Activated naive CD4-positive, alpha-beta T cell treated with anti-CD3 and anti-CD28 coated beads for 36 hours (primary cell): ENCODE measurements around the gene MADD. TPM values are rescaled to one million over a fixed set of nuclear protein-coding genes. Genes with fewer than 3 reads are reported as not detected.

Experiments
- CTCF ChIA-PET: fragments of 350-600 bp; sonication (Branson Sonifier 250); formaldehyde crosslinking; loops from one replicate; lab custom pipeline; 2021; ENCODE audit warnings: antibody characterized with exemption; lab: Charles Lee
- DNase-seq: peaks from one replicate; pipeline ENCODE4 v3.0.0-alpha.2; 2020
- H3K27ac Mint-ChIP-seq: one replicate; pipeline ENCODE4 v1.8.0; 2021; ENCODE audit warnings: mild to moderate bottlenecking, mixed read lengths
- H3K27me3 Mint-ChIP-seq: one replicate; pipeline ENCODE4 v1.8.0; 2021; ENCODE audit warnings: low read depth, mixed read lengths
- H3K36me3 Mint-ChIP-seq: one replicate; pipeline ENCODE4 v1.8.0; 2021; ENCODE audit warnings: low read depth, mixed read lengths
- H3K4me1 Mint-ChIP-seq: one replicate; pipeline ENCODE4 v1.8.0; 2021; ENCODE audit warnings: low read depth, mixed read lengths
- H3K4me3 Mint-ChIP-seq: one replicate; pipeline ENCODE4 v1.8.0; 2021; ENCODE audit warnings: mild to moderate bottlenecking, moderate library complexity, mixed read lengths
- H3K9me3 Mint-ChIP-seq: one replicate; pipeline ENCODE4 v1.8.0; 2021; ENCODE audit warnings: mixed read lengths
- intact Hi-C: fragments of 100-400 bp; cut with micrococcal nuclease; formaldehyde crosslinking; loops from one replicate; pipeline ENCODE4 v1.15.1; 2023
- total RNA-seq, 2 experiments: library from RNA; stranded (reverse); gene quantifications; one replicate each; pipeline ENCODE4 v1.2.3, GENCODE V29; 2021

Gene MADD
- total RNA-seq, 2 experiments from 2014 or later = 49.9 to 52.2 TPM

DNA sequence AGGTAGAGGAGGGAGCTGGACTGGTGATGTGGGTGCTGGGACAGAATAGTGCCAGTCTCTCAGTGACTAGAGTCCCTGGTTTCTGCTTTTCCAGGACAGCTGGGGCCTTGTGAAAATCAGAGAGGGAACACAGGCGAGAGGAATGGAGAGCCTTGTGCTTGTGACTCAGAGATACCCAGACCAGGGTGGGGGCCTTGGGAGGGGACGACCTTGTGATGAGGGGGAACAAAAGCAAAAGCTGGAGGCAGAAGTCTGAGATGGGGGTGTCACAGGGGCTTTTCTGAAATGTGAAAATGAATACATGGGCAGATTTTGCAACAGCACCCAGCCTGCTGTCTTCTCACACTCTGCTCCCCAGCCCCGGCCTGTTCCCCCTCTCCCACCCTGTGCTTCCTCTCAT is 15.5 kb upstream of the MADD start:
- DNase-seq = no peak
- no peaks in the 10 kb centered on the region for H3K9me3 Mint-ChIP-seq
- H3K27me3 Mint-ChIP-seq = no peaks in the 10 kb centered on the region
- H3K4me1 Mint-ChIP-seq = peaks cover 11% of the 10 kb centered on the region
- H3K36me3 Mint-ChIP-seq = no peaks in the 10 kb centered on the region
- intact Hi-C loops = no loop called here
- CTCF ChIA-PET = interaction anchor here (0.6 kb wide), 1 partner anchor 322 kb away, joined by 4 read pairs; no protein-coding TSS in a partner anchor
- no peak overlapping the region for H3K27ac Mint-ChIP-seq
- H3K4me3 Mint-ChIP-seq = no peak overlapping the region

DNA sequence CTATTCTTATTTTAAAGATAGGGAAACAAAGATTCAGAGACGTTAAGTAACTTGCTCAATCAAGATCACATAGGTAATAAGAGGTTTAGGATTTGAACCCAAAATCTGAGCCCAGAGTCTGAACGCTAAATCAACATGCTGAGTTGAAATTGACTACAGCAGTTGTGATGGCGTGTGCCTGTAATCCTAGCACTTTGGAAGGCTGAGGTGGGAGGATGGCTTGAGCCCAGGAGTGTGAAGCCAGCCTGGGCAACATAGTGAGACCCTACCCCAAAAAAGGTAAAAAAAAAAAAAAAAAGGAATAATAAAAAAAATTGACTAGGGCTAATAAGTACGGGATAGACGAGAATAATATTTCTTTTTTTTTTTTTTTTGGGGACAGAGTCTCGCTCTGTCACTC is 13.6 kb upstream of the MADD start:
- intact Hi-C loops = no loop called here
- CTCF ChIA-PET = no interaction called here
- H3K27ac Mint-ChIP-seq = no peak overlapping the region

DNA sequence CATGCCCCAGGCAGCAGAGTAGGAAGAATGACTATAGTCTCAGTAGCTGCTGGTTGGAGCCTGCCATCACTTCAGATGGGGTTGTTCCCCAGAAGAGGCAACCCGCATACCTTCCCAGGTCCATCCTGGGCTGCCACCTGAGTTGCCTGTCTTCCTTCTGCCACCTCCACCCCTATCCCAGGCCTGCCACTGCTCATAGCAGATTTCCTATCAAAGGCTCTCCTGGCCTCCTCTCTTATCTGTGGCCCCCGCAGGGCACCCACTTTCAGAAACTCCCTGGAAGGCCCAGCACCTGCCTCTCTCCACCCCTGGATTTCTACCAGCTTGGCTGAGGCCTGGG is 12.8 kb upstream of the MADD start:
- no peak for DNase-seq
- Mint-ChIP-seq H3K9me3 (no peaks in the 10 kb centered on the region), H3K27ac (no peak overlapping the region), H3K4me1 (peaks cover 8% of the 10 kb centered on the region), H3K36me3 (no peaks in the 10 kb centered on the region), H3K4me3 (no peak overlapping the region), H3K27me3 (no peaks in the 10 kb centered on the region)
- CTCF ChIA-PET = interaction anchor here (2.8 to 4.0 kb wide), 2 partner anchors 8 to 15 kb away, joined by 19 to 23 read pairs; partner anchors contain the start of gene ACP2
- intact Hi-C loops = no loop called here

More for the DNA sequence above, 13.6 kb upstream of the MADD start:
- H3K27me3 Mint-ChIP-seq = no peaks in the 10 kb centered on the region
- no peaks in the 10 kb centered on the region for H3K36me3 Mint-ChIP-seq
- H3K4me3 Mint-ChIP-seq = no peak overlapping the region
- DNase-seq = no peak
- H3K4me1 Mint-ChIP-seq = peaks cover 8% of the 10 kb centered on the region
- H3K9me3 Mint-ChIP-seq = no peaks in the 10 kb centered on the region

DNA sequence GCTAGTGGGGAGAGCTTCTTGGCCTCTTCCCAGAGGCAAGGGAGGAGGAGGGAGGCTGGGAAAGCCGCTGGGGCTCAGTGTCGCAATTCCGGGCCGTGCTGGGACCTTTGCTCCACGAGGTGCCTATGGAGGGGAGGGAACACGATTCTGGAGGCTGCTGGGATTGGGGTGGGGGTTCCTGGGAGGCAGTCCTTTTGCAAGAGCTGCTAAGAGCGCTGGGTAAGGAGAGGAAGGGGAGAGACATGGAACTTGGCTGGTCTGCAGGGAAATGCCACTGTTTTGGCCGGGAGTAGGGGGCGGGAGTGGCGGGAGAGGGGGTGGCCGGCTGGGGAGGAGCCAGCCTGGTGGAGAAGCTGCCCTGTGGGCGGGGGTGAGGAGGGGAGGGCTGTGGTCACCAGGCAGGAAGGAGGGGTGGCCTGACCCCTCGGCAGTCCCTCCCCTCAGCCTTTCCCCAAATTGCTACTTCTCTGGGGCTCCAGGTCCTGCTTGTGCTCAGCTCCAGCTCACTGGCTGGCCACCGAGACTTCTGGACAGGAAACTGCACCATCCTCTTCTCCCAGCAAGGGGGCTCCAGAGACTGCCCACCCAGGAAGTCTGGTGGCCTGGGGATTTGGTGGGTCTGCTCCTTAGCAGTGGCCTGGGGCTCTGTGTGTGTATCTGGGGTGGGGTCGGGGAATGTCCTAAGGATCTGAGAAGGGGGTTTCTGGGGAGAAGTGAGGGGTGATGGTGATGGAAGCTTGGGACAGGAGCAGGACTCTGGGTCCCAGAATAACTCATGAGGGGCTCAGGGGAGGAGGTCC is 12.2 kb upstream of the MADD start, which contains the start of gene NR1H3:
NR1H3 (plus strand) TSS at position 480 of the 800 bp plus-strand sequence. CDS start 1,221 bp downstream, outside the sequence.
- no peaks in the 10 kb centered on the region for H3K27me3 Mint-ChIP-seq
- CTCF ChIA-PET = interaction anchor here (2.8 to 4.0 kb wide), 3 partner anchors 8 to 78 kb away, joined by 19 to 56 read pairs (median 23); partner anchors contain the start of genes ACP2 and ARFGAP2
- no peak within 1 kb of the TSS for H3K4me3 Mint-ChIP-seq
- H3K36me3 Mint-ChIP-seq = no peaks in the 10 kb centered on the region
- DNase-seq = no peak
- no peaks in the 10 kb centered on the region for H3K9me3 Mint-ChIP-seq
- peaks cover 8% of the 10 kb centered on the region for H3K4me1 Mint-ChIP-seq
- intact Hi-C loops = loop anchor here (2.0 kb wide), 1 partner anchor 81 kb away; the partner anchor contains the start of gene ARFGAP2
- no peak within 1 kb of the TSS for H3K27ac Mint-ChIP-seq

DNA sequence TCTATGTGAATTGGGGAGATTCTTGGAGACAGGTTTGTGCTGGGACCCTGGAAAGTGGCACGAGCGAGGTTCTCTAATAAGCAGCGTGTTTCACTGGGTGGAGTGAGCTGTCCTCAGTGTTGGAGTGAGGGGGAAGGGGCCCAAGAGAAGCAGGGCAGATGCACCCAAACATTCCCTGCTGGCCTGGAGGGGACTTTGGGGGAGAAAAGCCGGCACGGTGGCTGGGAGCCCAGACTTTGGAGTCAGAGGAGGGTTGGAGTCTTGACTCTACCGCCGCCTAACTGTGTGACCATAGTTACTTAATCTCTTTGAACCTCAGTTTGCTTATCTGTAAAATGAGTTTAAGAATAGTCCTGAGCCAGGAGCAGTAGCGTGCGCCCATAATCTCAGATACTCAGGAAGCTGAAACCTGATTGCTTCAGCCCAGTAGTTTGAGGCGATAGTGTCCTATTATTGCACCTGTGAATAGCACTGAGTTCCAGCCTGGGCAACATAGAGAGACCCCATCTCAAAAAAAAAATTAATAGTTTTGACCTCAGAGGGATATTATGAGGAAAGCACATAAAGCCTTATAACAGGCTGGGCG is 11.5 kb upstream of the MADD start:
- DNase-seq = no peak
- no peaks in the 10 kb centered on the region for H3K27me3 Mint-ChIP-seq
- no peaks in the 10 kb centered on the region for H3K9me3 Mint-ChIP-seq
- intact Hi-C loops = loop anchor here (2.0 kb wide), 1 partner anchor 82 kb away; the partner anchor contains the start of gene ARFGAP2
- H3K4me3 Mint-ChIP-seq = no peak overlapping the region
- H3K36me3 Mint-ChIP-seq = no peaks in the 10 kb centered on the region
- CTCF ChIA-PET = interaction anchor here (1.0 to 4.0 kb wide), 9 partner anchors 9 to 78 kb away, joined by 5 to 56 read pairs (median 8); partner anchors contain the start of genes ACP2 and ARFGAP2
- H3K27ac Mint-ChIP-seq = no peak overlapping the region
- peaks cover 8% of the 10 kb centered on the region for H3K4me1 Mint-ChIP-seq

DNA sequence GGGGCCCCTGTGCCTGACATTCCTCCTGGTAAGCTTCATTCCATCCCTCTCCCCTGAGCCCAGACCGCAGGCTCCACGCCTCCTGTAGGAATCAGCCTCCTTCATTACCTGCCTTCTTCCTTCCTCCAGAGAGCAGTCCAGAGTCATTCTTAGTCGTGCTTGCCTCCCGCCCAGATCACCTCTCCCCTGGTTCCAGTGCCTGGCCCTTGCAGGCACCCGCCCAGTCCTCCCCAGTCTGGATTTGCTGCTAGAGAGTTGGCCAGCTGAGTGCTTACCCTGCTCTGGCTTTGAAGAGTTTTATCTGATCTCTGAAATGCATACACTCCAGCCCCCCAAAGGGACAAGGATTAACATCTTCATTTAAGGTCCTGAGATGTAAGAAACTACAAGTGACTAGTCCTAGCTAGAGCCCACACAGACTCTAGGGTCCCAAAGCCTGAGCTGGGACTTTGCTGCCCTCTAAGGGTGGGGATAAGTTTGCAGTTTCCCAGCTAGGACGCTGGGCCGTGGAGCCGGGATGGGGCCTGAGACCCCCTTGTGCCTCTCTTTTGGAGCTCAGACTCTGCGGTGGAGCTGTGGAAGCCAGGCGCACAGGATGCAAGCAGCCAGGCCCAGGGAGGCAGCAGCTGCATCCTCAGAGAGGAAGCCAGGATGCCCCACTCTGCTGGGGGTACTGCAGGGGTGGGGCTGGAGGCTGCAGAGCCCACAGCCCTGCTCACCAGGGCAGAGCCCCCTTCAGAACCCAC is 10.5 kb upstream of the MADD start:
- no peak overlapping the region for H3K27ac Mint-ChIP-seq
- H3K27me3 Mint-ChIP-seq = no peaks in the 10 kb centered on the region
- intact Hi-C loops = loop anchor here (2.0 kb wide), 1 partner anchor 83 kb away; the partner anchor contains the start of gene ARFGAP2

DNA sequence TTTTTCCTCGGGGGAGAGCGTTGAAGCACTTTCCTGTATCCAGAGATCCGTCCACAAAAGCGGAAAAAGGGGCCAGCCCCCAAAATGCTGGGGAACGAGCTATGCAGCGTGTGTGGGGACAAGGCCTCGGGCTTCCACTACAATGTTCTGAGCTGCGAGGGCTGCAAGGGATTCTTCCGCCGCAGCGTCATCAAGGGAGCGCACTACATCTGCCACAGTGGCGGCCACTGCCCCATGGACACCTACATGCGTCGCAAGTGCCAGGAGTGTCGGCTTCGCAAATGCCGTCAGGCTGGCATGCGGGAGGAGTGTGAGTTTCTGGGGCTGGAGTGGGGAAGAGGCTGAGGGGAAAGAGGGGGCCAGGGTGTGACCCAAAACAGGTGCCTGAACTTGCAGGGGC is 9.6 kb upstream of the MADD start:
- Mint-ChIP-seq H3K4me1 (peaks cover 14% of the 10 kb centered on the region), H3K27me3 (no peaks in the 10 kb centered on the region), H3K4me3 (no peak overlapping the region), H3K27ac (no peak overlapping the region), H3K9me3 (no peaks in the 10 kb centered on the region), H3K36me3 (no peaks in the 10 kb centered on the region)
- intact Hi-C loops = loop anchor here (10.0 kb wide), 2 partner anchors 416 to 744 kb away; partner anchors contain the start of gene CKAP5
- DNase-seq = no peak
- CTCF ChIA-PET = interaction anchor here (1.3 to 4.0 kb wide), 9 partner anchors 8 to 80 kb away, joined by 5 to 56 read pairs (median 8); partner anchors contain the start of genes ACP2 and ARFGAP2

More for the DNA sequence above, 10.5 kb upstream of the MADD start:
- no peaks in the 10 kb centered on the region for H3K36me3 Mint-ChIP-seq
- no peak overlapping the region for H3K4me3 Mint-ChIP-seq
- CTCF ChIA-PET = interaction anchor here (0.6 to 4.0 kb wide), 22 partner anchors 9 to 342 kb away, joined by 3 to 56 read pairs (median 5); partner anchors contain the start of genes ACP2, ARFGAP2 and DDB2
- peak; percentile 40 for DNase-seq
- H3K9me3 Mint-ChIP-seq = no peaks in the 10 kb centered on the region
- H3K4me1 Mint-ChIP-seq = peaks cover 8% of the 10 kb centered on the region

DNA sequence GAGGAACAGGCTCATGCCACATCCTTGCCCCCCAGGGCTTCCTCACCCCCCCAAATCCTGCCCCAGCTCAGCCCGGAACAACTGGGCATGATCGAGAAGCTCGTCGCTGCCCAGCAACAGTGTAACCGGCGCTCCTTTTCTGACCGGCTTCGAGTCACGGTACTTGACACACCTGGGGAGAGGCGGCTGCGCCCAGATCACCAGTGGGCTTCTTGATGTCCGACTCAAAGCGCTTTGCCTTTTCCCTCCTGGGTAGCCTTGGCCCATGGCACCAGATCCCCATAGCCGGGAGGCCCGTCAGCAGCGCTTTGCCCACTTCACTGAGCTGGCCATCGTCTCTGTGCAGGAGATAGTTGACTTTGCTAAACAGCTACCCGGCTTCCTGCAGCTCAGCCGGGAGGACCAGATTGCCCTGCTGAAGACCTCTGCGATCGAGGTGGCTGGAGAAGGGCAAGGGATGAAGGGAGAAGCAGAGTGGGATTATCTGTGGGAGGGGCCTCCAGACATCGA is 8.6 kb upstream of the MADD start:
- no peaks in the 10 kb centered on the region for H3K9me3 Mint-ChIP-seq
- no peaks in the 10 kb centered on the region for H3K27me3 Mint-ChIP-seq
- CTCF ChIA-PET = interaction anchor here (0.7 to 3.6 kb wide), 2 partner anchors 19 to 81 kb away, joined by 3 to 56 read pairs; partner anchors contain the start of gene ARFGAP2
- intact Hi-C loops = loop anchor here (10.0 kb wide), 2 partner anchors 417 to 743 kb away; partner anchors contain the start of gene CKAP5
- no peaks in the 10 kb centered on the region for H3K36me3 Mint-ChIP-seq
- no peak overlapping the region for H3K27ac Mint-ChIP-seq
- no peak overlapping the region for H3K4me3 Mint-ChIP-seq
- no peak for DNase-seq
- peaks cover 20% of the 10 kb centered on the region for H3K4me1 Mint-ChIP-seq

DNA sequence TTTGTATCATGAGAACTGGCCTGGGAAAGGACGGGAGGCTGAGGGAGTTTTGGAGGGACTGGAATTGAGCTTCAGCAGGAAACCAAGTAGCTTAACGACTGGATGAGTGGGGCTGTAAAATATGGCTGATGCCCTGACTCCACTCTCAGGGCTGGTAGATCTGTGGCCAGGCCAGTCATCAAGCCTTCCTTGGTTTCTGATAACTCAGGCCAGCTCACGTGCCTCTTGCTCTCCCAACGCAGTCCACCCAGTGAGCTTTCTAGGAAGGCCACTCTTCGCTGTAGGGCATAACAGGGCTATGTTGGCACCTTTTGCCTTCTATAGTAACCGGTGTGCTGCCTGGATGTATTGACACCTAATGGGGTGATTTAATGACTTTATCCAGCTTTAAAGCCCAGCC is 5.8 kb upstream of the MADD start:
- Mint-ChIP-seq H3K27ac (no peak overlapping the region), H3K36me3 (no peaks in the 10 kb centered on the region), H3K4me1 (peaks cover 34% of the 10 kb centered on the region), H3K9me3 (no peaks in the 10 kb centered on the region), H3K27me3 (no peaks in the 10 kb centered on the region), H3K4me3 (no peak overlapping the region)
- intact Hi-C loops = loop anchor here (10.0 kb wide), 2 partner anchors 419 to 741 kb away; partner anchors contain the start of gene CKAP5
- CTCF ChIA-PET = interaction anchor here (0.6 to 3.1 kb wide), 7 partner anchors 9 to 271 kb away, joined by 3 to 14 read pairs (median 4); no protein-coding TSS in a partner anchor
- DNase-seq = no peak

DNA sequence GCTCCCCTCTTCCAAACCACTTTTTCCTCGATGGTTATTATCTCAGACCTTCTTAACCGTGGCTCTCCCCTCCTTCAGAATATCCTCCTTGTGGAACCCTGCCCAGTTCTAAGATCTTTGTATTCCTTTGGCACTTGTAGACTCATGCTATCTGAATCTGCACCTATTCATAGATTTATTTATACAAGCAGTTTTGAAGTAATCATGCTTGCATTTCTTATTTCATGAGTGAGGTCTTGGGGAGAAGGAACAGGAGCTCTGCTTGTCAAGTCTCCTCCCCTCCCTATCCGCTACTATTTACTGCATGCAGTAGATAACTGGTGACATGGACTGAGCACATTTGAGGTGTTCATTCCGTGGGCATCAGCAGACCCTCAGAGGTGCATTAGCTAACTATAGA is 5.4 kb upstream of the MADD start:
- CTCF ChIA-PET = interaction anchor here (0.7 to 3.1 kb wide), 6 partner anchors 8 to 148 kb away, joined by 3 to 14 read pairs (median 4); no protein-coding TSS in a partner anchor
- Mint-ChIP-seq H3K27ac (no peak overlapping the region), H3K4me3 (no peak overlapping the region), H3K4me1 (peaks cover 32% of the 10 kb centered on the region), H3K9me3 (no peaks in the 10 kb centered on the region), H3K36me3 (peaks cover 1% of the 10 kb centered on the region), H3K27me3 (no peaks in the 10 kb centered on the region)
- DNase-seq = no peak
- intact Hi-C loops = loop anchor here (10.0 kb wide), 2 partner anchors 420 to 740 kb away; partner anchors contain the start of gene CKAP5

DNA sequence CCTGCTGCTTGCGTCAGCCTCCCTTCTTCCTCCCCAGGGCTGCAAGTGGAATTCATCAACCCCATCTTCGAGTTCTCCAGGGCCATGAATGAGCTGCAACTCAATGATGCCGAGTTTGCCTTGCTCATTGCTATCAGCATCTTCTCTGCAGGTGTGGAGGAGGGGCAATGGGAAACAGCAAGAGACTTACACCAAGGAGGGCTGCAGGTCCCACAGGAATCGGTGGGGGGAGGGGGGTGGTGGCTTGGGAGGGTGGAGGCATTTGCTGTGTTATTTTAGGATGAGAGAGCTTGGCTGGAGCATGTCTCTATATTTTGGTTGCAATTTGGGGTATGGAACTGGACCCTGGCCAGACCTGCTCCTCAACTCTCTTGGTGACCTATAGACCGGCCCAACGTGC is 2.1 kb upstream of the MADD start:
- peaks cover 1% of the 10 kb centered on the region for H3K36me3 Mint-ChIP-seq
- H3K4me1 Mint-ChIP-seq = peaks cover 51% of the 10 kb centered on the region
- DNase-seq = no peak
- intact Hi-C loops = loop anchor here (5.0 to 10.0 kb wide), 3 partner anchors 374 to 737 kb away; partner anchors contain the start of genes CKAP5 and MTCH2
- no peak overlapping the region for H3K4me3 Mint-ChIP-seq
- no peaks in the 10 kb centered on the region for H3K27me3 Mint-ChIP-seq
- no peaks in the 10 kb centered on the region for H3K9me3 Mint-ChIP-seq
- peak overlapping the region; percentile 98 for H3K27ac Mint-ChIP-seq
- CTCF ChIA-PET = interaction anchor here (1.0 to 1.6 kb wide), 5 partner anchors 8 to 91 kb away, joined by 3 to 13 read pairs (median 4); partner anchors contain the start of genes ACP2 and ARFGAP2
